Measurements from ENCODE around the gene KANSL1. TPM values are rescaled to one million over a fixed set of nuclear protein-coding genes. Genes with fewer than 3 reads are reported as not detected.
"Not testable (repeated sequence)": the region's sequence is repeated elsewhere in the genome, so short reads cannot be mapped to it uniquely, and the experiment has no call there.

Gene KANSL1
- polyA plus RNA-seq, 1 donor from 2014 or later = 16.4 TPM

DNA sequence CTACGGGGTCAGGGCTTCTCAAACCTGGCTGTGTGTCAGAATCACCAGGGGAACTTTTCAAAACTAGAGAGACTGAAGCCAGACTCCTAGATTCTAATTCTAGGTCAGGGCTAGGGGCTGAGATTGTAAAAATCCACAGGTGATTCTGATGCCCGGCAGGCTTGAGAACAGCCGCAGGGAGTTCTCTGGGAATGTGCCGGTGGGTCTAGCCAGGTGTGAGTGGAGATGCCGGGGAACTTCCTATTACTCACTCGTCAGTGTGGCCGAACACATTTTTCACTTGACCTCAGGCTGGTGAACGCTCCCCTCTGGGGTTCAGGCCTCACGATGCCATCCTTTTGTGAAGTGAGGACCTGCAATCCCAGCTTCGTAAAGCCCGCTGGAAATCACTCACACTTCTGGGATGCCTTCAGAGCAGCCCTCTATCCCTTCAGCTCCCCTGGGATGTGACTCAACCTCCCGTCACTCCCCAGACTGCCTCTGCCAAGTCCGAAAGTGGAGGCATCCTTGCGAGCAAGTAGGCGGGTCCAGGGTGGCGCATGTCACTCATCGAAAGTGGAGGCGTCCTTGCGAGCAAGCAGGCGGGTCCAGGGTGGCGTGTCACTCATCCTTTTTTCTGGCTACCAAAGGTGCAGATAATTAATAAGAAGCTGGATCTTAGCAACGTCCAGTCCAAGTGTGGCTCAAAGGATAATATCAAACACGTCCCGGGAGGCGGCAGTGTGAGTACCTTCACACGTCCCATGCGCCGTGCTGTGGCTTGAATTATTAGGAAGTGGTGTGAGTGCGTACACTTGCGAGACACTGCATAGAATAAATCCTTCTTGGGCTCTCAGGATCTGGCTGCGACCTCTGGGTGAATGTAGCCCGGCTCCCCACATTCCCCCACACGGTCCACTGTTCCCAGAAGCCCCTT lies 183.3 kb downstream of the KANSL1 start:
- H3K36me3 Mint-ChIP-seq = no peaks in the 10 kb centered on the region
- no peaks in the 10 kb centered on the region for H3K27me3 Mint-ChIP-seq
- H3K27ac Mint-ChIP-seq = no peak overlapping the region
- H3K9me3 Mint-ChIP-seq = no peaks in the 10 kb centered on the region
- H3K4me1 Mint-ChIP-seq = peaks cover 0 to 3% (median 0%) of the 10 kb centered on the region in 3 donors
- no peak overlapping the region for H3K4me3 Mint-ChIP-seq

DNA sequence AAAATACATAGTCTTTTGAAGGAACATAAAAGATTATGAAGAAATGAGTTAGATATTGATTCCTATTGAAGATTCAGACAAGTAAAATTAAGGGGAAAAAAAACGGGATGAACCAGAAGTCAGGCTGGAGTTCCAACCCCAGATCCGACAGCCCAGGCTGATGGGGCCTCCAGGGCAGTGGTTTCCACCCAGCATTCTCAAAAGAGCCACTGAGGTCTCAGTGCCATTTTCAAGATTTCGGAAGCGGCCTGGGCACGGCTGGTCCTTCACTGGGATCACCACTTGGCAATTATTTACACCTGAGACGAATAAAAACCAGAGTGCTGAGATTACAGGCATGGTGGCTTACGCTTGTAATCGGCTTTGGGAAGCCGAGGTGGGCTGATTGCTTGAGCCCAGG lies 184.6 kb downstream of the KANSL1 start:
- no peaks in the 10 kb centered on the region for H3K27me3 Mint-ChIP-seq
- no peaks in the 10 kb centered on the region for H3K9me3 Mint-ChIP-seq
- no peak overlapping the region for H3K27ac Mint-ChIP-seq
- H3K36me3 Mint-ChIP-seq = no peaks in the 10 kb centered on the region
- H3K4me1 Mint-ChIP-seq = peaks cover 0 to 3% (median 0%) of the 10 kb centered on the region in 3 donors
- no peak overlapping the region for H3K4me3 Mint-ChIP-seq

DNA sequence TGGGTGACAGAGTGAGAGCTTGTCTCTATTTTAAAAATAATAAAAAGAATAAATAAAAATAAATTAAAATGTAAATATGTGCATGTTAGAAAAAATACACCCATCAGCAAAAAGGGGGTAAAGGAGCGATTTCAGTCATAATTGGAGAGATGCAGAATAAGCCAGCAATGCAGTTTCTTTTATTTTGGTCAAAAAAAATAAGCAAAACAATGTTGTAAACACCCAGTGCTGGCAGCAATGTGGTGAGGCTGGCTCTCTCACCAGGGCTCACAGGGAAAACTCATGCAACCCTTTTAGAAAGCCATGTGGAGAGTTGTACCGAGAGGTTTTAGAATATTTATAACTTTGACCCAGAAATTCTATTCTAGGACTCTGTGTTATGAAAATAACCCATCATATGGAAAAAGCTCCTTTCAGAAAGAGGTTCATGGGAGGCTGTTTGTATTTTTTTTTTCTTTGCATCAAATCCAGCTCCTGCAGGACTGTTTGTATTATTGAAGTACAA lies 185.7 kb downstream of the KANSL1 start:
- Mint-ChIP-seq H3K9me3 (no peaks in the 10 kb centered on the region), H3K4me3 (no peak overlapping the region), H3K36me3 (no peaks in the 10 kb centered on the region), H3K27ac (no peak overlapping the region), H3K4me1 (peaks cover 0 to 3% (median 0%) of the 10 kb centered on the region in 3 donors), H3K27me3 (no peaks in the 10 kb centered on the region)

DNA sequence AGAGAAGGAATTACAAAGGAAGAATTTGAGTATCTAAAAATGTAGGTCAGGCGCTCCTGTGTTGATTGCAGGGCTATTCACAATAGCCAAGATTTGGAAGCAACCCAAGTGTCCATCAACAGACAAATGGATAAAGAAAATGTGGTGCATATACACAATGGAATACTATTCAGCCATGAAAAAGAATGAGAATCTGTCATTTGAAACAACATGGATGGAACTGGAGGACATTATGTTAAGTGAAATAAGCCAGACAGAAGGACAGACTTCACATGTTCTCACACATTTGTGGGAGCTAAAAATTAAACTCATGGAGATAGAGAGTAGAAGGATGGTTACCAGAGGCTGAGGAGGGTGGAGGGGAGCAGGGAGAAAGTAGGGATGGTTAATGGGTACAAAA lies 187.1 kb downstream of the KANSL1 start:
- H3K9me3 Mint-ChIP-seq, H3K4me1 Mint-ChIP-seq, H3K27me3 Mint-ChIP-seq, H3K36me3 Mint-ChIP-seq, H3K4me3 Mint-ChIP-seq: not testable (repeated sequence)
- peak overlapping the region in 1 of 3 donors; percentile 11 for H3K27ac Mint-ChIP-seq

DNA sequence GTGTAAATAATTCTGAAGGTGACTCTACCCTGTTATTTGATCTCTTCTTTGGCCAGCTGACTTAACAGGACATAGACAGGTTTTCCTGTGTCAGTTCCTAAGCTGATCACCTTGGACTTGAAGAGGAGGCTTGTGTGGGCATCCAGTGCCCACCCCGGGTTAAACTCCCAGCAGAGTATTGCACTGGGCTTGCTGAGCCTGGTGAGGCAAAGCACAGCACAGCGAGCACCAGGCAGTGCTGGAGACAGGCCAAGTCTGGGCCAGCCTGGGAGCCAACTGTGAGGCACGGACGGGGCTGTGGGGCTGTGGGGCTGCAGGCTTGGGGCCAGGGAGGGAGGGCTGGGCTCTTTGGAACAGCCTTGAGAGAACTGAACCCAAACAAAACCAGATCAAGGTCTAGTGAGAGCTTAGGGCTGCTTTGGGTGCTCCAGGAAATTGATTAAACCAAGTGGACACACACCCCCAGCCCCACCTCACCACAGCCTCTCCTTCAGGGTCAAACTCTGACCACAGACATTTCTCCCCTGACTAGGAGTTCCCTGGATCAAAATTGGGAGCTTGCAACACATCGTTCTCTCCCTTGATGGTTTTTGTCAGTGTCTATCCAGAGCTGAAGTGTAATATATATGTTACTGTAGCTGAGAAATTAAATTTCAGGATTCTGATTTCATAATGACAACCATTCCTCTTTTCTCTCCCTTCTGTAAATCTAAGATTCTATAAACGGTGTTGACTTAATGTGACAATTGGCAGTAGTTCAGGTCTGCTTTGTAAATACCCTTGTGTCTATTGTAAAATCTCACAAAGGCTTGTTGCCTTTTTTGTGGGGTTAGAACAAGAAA lies 189.1 kb downstream of the KANSL1 start:
- Mint-ChIP-seq H3K27me3 (no peaks in the 10 kb centered on the region), H3K4me1 (no peaks in the 10 kb centered on the region), H3K9me3 (no peaks in the 10 kb centered on the region), H3K27ac (no peak overlapping the region), H3K36me3 (no peaks in the 10 kb centered on the region), H3K4me3 (no peak overlapping the region)

- no peak overlapping the region for H3K27ac Mint-ChIP-seq
- H3K27me3 Mint-ChIP-seq = no peaks in the 10 kb centered on the region
- no peaks in the 10 kb centered on the region for H3K36me3 Mint-ChIP-seq
- H3K9me3 Mint-ChIP-seq = no peaks in the 10 kb centered on the region
- H3K4me3 Mint-ChIP-seq = no peak overlapping the region
- no peaks in the 10 kb centered on the region for H3K4me1 Mint-ChIP-seq
Observed at GRCh38 chr17:46002973-46003316, 190.3 kb downstream of the KANSL1 start.

DNA sequence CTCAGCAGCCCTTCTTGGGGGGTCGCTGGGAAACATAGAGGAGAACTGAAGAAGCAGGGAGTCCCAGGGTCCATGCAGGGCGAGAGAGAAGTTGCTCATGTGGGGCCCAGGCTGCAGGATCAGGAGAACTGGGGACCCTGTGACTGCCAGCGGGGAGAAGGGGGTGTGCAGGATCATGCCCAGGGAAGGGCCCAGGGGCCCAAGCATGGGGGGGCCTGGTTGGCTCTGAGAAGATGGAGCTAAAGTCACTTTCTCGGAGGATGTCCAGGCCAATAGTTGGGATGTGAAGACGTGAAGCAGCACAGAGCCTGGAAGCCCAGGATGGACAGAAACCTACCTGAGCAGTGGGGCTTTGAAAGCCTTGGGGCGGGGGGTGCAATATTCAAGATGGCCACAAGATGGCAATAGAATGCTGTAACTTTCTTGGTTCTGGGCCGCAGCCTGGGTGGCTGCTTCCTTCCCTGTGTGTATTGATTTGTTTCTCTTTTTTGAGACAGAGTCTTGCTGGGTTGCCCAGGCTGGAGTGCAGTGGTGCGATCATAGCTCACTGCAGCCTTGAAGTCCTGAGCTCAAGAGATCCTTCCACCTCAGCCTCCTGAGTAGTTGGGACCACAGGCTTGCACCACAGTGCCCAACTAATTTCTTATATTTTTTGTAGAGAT lies 190.8 kb downstream of the KANSL1 start:
- Mint-ChIP-seq H3K27me3 (no peaks in the 10 kb centered on the region), H3K4me1 (no peaks in the 10 kb centered on the region), H3K27ac (no peak overlapping the region), H3K36me3 (no peaks in the 10 kb centered on the region), H3K9me3 (no peaks in the 10 kb centered on the region), H3K4me3 (no peak overlapping the region)

DNA sequence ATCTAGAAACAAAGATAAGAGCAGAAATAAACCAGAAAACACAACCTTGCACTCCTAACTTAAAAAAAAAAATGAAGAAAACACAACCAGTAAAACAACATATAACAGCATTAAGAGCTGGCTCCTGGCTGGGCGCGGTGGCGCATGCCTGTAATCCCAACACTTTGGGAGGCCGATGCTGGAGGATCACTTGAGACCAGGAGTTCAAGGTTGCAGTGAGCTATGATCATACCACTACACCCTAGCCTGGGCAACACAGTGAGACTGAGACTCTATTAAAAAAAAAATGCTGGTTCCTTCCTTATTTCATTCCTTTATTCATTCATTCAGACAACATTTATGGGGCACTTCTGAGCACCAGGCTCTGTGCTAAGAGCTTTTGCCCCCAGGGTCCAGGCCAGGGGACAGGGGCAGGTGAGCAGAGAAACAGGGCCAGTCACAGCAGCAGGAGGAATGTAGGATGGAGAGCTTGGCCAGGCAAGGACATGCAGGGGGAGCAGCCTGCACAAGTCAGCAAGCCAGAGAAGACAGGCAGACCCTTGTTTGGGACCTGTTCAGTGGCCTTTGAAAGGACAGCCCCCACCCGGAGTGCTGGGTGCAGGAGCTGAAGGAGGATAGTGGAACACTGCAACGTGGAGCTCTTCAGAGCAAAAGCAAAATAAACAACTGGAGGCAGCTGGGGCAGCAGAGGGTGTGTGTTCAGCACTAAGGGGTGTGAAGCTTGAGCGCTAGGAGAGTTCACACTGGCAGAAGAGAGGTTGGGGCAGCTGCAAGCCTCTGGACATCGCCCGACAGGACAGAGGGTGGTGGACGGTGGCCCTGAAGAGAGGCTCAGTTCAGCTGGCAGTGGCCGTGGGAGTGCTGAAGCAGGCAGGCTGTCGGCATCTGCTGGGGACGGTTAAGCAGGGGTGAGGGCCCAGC lies 191.6 kb downstream of the KANSL1 start:
- Mint-ChIP-seq H3K4me3 (peak overlapping the region in 1 of 4 donors; percentile 60), H3K9me3 (no peaks in the 10 kb centered on the region), H3K36me3 (no peaks in the 10 kb centered on the region), H3K27me3 (no peaks in the 10 kb centered on the region), H3K27ac (peak overlapping the region in 1 of 3 donors; percentile 35), H3K4me1 (no peaks in the 10 kb centered on the region)

GRCh38 chr17:46000757-46001156 lies 192.5 kb downstream of the KANSL1 start:
- Mint-ChIP-seq H3K4me1 (no peaks in the 10 kb centered on the region), H3K9me3 (no peaks in the 10 kb centered on the region), H3K36me3 (no peaks in the 10 kb centered on the region), H3K4me3 (no peak overlapping the region), H3K27ac (no peak overlapping the region), H3K27me3 (no peaks in the 10 kb centered on the region)

DNA sequence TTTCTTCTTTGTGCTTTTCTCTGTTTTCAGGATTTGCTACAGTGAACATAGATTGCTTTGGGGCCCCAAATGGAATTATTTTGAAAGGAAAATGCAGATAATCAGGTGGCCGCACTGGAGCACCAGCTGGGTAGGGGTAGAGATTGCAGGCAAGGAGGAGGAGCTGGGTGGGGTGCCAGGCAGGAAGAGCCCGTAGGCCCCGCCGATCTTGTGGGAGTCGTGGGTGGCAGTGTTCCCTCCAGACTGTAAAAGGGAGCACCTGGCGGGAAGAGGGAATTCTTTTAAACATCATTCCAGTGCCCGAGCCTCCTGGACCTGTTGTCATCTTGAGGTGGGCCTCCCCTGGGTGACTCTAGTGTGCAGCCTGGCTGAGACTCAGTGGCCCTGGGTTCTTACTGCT lies 192.9 kb downstream of the KANSL1 start:
- Mint-ChIP-seq H3K4me3 (no peak overlapping the region), H3K27ac (no peak overlapping the region), H3K9me3 (no peaks in the 10 kb centered on the region), H3K36me3 (no peaks in the 10 kb centered on the region), H3K27me3 (no peaks in the 10 kb centered on the region), H3K4me1 (no peaks in the 10 kb centered on the region)

GRCh38 chr17:45999900-46000290 lies 193.3 kb downstream of the KANSL1 start:
- Mint-ChIP-seq H3K4me1 (no peaks in the 10 kb centered on the region), H3K9me3 (no peaks in the 10 kb centered on the region), H3K27ac (no peak overlapping the region), H3K36me3 (no peaks in the 10 kb centered on the region), H3K4me3 (no peak overlapping the region), H3K27me3 (no peaks in the 10 kb centered on the region)

DNA sequence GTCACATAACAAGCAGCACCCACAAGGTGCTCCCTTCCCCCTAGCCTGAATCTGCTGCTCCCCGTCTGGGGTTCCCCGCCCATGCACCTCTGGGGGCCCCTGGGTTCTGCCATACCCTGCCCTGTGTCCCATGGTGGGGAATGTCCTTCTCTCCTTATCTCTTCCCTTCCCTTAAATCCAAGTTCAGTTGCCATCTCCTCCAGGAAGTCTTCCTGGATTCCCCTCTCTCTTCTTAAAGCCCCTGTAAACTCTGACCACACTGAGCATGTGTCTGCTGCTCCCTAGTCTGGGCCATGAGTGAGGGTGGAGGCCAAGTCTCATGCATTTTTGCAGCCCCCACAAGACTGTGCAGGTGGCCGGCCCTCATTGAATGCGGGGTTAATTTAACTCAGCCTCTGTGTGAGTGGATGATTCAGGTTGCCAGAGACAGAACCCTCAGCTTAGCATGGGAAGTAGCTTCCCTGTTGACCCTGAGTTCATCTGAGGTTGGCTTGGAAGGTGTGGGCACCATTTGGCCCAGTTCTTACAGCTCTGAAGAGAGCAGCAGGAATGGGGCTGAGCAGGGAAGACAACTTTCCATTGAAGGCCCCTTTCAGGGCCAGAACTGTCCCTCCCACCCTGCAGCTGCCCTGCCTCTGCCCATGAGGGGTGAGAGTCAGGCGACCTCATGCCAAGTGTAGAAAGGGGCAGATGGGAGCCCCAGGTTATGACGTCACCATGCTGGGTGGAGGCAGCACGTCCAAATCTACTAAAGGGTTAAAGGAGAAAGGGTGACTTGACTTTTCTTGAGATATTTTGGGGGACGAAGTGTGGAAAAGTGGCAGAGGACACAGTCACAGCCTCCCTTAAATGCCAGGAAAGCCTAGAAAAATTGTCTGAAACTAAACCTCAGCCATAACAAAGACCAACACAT lies 194.0 kb downstream of the KANSL1 start, which contains the start of gene STH:
STH (plus strand) TSS at position 264 of the 913 bp plus-strand sequence; CDS start at position 294, 30 bp downstream.
- Mint-ChIP-seq H3K27ac (peak within 1 kb of the TSS in 1 of 3 donors; percentile 47), H3K9me3 (no peaks in the 10 kb centered on the region), H3K36me3 (no peaks in the 10 kb centered on the region)

DNA sequence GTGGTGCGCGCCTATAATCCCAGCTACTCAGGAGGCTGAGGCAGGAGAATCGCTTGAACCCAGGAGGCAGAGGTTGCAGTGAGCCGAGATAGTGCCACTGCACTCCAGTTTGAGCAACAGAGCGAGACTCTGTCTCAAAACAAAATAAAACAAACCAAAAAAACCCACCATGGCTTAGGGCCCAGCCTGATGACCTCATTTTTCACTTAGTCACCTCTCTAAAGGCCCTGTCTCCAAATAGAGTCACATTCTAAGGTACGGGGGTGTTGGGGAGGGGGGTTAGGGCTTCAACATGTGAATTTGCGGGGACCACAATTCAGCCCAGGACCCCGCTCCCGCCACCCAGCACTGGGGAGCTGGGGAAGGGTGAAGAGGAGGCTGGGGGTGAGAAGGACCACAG lies 195.6 kb downstream of the KANSL1 start:
- Mint-ChIP-seq H3K4me1 (no peaks in the 10 kb centered on the region), H3K9me3 (no peaks in the 10 kb centered on the region), H3K36me3 (no peaks in the 10 kb centered on the region), H3K4me3 (no peak overlapping the region), H3K27me3 (peaks cover 1% of the 10 kb centered on the region), H3K27ac (no peak overlapping the region)

More for the DNA sequence above, 194.0 kb downstream of the KANSL1 start, which contains the start of gene STH:
- Mint-ChIP-seq H3K4me1 (no peaks in the 10 kb centered on the region), H3K27me3 (no peaks in the 10 kb centered on the region), H3K4me3 (no peak within 1 kb of the TSS)

Data from IgD-negative memory B cell (primary cell).